NCI-H128 (cell line): Measurements from ENCODE around the gene PDE9A.

Experiments used
- DNase-seq: peaks from one replicate; lab custom pipeline; 2025; ENCODE audit not compliant: unreplicated experiment; lab: John Stamatoyannopoulos, UW

Gene PDE9A

DNA sequence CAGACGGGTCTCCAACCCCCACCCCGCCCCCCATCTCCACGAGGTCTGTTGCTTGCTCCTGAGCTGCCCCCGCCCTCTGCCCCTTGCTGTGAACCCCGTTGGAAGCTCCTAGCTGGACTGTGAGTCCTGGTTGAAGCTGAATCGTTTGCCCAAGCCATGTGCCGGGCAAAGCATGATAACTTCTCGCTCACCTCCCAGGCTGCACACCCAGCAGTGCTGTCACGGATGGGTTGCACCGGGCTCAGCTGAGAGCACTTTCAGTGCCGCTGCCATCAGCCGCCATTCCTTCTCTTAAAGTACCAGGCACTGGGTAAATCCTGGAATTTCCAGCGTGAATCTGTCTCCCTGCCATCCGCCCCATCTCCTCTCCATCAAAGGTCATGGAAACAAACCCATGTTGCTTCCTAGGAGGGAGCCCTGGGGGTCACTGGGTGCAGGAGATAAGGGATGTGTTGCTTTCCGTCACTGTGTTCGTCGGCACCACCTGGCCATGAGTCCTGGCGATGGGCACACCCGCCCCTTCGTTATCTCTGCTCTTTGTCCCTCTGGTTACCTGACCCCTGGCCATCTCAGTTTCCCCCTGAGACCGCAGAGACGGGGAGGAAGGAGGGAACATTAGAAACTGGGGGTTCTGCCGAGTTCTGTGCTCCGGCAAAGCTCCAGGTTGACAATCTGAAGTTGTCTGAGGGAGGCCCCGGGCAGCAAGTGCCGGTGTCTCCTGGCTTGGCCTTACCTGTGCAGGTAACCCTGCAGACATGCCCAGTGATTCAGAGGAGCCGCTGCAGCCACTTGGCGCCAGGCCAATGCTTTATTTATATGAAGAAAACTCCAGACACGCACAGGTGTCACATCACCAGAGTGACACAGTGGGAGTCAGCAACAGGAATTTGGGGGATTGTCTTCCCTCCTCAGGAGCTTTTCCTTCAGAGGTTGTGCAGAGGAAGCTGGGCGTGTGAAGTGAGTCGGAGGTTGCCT is 2.7 kb downstream of the PDE9A start:
- no peak for DNase-seq

DNA sequence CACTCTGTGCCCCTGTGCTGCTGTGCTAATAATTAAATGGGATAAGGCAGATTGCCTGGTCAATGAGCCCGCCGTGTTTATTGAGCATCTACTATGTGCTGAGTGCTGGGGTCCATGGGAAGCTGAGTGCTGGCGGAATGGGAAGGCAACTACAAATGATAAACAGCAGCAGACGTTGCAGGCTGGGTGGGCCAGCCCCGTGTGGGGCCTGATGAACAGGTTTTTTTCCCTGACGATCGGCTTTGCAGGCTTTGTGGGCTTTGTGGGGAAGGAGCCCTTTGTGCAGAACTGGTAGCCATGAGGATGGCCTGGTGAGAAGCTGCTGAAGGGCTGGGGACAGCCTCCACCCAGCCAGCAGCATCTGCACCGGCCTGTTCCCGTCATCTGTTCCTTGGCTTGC is 3.5 kb downstream of the PDE9A start:
- DNase-seq, result no peak

DNA sequence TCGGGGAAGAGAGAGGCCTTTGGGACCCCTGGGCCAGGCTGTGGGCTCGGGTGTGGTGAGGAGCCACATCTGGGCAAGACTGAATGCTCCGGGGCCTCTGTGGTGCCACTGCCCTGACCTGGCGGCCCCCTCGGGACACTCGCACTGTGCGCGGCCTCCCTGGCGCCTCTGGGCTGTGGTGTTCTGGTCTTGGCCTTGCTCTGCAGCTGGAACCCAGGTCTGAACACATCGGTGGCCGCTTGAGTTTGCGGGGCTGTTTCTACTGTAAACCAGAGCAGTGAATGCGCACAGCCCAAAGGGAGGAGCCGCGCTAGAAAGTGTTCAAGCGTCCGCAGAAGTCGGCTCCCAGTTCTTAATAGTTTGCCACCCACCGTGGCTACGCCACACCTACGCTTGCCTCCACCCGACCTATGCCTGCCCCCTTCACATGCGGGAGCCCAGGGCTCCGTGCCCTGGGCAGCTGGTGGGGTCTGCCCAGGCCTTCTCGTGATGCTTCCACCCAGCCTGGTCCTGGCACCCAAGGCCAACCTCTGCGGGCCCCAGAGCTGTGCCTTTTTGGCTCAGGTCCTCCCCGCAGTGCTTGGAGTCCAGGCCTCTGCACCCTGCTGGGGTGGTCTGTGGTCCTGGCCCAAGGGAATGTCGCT is 4.4 kb downstream of the PDE9A start:
- no peak for DNase-seq

DNA sequence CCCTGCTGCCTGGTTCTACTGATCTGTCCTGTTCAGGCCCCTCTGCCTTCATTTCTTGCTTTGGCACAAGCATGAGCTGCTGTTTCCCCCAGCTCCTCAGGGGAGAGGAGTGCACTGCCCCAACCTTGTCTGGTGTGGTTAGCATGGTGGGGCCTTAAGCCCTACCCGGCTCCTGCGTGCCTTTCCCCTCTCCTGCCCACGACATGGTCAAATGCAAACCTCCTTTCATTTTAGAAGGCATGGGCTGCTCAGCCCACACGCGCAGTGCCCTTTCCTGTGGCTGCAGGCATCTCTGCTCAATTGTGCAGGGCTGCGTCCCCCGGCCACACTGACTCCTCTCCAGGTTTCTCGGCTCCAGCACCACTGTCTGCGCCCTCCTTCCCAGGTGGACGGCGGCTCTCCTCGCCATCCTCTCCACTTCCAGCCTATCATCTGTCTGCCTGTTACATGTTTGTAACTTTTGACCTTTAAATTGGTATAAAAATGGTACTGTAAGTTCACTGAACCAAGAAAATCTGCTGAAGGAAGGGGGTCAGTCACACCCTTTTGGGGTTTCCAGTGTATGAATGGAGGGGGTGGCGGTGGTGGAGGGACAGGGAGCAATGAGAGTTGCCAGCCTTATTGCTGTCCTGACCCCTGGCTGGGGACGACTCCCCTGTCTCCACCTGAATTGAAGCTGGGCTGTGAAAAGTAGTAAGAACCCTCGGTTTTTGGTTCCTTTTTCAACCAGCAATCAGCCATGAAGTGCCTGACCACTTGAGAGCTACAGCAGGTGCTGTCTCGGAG is 5.1 kb downstream of the PDE9A start:
- DNase-seq, result no peak

DNA sequence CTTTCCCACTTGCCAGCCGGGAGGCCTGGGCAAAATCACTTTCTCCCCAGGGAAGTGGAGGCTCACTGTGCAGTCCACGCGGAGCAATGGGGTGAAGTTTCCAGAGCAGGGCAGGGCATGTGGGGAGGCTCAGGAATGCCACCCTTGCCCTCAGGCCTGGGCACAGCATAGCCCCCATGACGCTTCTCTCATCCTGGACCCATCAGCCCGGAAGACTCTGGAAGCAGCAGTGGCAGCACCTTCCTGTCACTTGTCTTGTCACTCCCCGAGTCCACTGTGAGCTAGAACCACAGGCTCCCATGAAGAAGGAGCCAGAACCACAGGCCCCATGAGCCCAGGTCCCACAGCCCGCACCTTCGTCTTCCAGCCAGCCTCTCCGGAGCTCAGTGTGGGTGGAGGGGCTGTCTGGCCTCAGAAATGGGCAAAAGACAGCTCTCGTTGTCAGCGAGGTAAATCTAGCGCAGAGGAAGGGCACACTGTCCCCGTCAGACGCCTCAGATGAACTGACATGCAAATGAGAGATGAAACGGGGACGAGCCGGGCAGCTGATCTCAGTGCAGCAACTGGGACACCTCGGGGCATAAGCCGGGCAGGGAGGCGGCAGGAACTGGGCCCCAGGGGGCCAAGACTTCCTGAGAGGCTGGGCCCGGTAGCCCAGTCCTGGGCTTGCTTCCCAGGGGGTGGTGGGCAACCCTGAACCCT is 6.1 kb downstream of the PDE9A start:
- no peak for DNase-seq

DNA sequence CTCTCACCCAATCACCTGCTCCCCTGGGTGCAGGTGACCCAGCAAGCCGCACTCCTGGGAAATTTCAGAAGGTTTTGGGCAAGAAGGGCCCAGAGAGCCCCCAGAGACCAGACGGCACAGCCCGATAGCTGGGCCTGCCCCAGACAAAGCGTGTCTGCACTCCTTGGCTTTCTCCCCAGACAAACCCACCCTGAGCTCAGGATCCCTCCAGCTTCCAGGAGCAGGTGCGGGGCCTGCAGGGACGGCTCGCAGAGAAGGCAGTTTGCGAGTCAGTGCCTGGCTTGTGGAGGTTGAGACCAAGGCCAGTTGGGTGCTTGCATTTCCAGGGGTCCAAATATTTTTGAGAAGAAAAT is 6.7 kb downstream of the PDE9A start:
- no peak for DNase-seq

DNA sequence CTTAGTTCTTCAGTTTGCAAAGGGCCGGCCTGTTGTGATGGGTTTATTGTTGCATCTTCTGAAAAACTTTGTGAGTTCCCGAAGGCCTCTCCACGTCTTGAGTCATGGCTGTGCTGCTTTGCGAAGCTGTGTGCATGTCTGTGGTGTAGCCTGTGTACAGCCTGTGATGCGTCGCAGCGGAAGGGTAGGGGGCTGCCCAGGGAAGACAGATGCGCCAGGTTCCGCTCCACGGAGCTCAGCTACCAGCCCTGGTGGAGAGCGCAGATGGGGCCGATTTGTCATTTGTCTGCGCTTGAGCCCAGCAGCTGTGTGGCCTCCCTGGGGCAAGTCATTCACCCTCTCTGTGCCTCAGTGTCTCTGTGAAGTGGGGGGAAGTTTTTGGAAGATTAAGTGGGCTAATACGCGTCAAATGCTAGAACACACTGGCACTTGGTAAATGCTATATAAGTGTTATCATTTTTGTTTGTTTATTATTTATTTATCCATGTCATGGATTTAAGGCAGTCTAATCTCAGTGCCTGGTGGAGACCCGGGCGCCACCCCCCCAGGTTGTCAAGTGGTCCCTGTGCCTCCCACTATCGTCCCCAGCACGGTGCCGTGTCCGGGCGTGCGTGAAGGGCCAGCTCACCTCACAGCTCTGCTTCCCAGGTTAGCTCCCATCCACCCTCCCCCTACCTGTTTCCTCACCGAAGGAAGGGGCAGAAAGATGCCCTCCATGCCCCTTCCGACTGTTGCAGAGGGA is 8.4 kb downstream of the PDE9A start:
- DNase-seq, result no peak

DNA sequence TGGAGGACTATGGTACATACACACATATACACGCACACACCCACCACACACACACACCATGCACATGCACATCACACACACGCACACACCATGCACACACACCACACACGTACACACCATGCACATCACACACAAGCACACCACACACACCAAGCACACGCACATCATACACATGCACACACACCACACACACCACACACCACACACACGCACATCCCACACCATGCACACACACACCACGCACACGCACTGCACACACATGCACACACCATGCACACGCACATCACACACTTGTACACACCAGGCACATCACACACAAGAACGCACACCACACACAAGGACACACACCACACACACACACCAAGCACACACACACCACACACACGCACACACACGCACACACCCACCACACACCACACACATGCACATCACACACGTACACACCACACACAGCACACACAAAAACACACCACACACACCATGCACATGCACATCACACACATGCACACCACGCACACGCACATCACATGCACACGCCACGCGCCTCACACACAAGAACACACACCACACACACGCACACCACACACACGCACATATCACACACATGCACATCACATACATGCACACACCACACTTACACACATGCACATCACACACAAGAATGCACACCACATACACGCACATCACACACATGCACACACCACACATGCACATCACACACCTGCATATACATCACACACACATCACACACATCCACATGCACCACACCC is 9.2 kb downstream of the PDE9A start:
- DNase-seq, result no peak

DNA sequence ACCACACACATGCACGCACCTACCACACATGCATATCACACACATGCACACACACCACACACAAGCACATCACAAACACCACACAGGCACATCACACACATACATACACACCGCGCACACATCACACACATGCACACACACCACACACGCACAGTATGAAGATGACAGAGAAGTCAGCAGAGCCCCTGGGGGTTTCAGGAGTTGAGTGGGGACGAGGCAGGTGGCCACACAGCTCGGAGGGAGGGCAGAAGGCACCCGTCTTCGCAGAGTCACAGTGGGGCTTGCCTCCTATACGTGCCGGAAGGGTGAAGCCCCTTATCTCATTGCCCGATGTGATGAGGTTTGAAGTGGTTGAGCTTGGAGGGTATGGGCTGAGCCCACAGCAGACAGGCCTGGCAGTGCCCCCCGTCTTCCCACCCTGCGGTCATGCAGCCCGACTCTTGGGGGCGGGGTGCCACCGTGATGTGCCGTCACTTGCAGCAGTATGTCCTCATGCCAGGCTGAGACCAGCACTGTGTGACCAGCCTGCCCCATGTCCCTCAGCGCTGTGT is 9.9 kb downstream of the PDE9A start:
- DNase-seq, result no peak

DNA sequence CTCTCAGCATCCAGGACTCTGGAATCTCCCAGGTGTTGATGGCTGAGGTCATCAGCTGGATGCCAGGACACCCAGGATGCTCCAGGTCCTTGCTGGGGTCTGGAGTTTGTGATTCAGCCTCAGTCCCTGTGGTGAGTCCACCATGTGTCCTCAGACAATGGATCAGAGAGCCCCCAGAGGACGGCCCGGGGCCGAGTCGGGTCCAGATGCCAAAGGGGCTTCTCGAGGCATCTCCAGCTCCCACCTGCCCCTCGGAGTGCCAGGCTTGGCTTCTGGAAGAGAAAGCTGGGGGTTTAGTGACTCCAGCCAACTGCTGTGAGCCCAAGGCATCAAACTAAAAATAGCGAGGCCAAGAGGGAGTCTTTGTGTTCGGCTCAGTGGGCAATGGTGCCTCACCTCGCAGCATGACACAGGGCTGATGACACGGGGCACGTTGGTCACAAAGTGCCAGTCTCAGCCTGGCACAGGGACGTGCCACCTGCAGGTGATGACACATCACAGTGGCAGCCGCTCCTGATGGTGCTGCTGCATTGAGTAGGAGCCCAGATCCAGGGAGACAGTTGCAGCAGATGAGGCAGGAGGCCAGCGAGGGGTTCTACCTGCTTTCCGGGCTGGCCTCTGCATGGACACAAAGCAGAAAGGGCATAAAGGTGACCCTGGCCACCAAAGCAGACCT is 10.6 kb downstream of the PDE9A start:
- no peak for DNase-seq

DNA sequence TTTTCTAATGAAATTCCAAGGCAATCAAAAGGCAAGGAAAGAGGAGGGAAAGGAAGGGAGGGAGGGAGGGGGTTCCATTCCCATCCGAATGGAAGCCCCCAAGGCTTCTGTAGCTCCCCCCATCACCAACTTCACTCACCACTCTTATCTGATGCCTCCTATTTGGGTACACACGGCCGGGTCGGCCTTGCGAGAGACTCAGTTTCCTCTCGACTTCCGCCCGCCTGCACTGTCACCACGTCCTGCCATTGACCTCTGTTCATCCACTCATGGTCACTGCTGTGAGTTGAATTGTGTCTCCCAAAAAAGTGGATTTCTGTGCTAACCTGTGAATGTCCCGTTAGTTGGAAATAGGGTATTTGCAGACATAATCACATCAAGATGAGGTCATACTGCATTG is 11.2 kb downstream of the PDE9A start:
- no peak for DNase-seq

DNA sequence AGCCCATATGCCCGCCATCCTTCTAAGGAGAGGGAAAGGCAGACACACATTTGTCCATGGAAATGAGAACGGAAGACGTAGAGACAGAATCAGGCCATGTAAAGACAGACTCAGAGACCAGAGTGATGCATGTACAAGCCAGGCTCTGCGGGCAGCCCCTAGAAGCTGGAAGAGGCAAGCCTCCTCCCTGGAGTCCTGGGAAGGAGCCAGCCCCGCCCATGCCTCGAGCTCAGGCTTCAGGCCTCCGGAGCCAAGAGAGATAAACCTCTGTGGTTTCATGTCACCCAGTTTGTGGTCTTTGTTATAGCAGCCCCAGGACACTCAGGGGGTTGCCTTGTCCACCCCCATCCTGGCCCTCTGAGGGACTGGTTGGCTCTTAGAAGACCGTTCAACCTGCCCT is 11.6 kb downstream of the PDE9A start:
- no peak for DNase-seq

DNA sequence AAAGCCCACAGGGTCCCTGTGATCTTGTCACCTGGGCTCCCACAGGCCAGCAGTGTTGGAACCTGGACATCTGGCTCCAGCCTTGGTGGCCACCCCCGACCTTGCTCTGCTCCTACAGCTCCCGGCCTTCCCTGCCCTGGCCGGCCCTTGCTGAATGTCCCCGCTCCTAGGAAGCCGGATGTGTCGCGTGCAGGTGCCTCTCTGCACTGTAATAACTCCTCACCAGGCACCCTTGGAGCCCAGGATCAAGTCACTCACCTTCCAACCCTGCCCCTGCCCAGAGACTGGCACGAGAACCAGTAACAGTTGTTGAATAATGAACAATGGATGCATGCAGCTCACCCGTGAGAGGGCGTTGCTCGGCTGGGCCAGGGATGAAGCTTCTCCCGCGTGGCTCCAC is 12.1 kb downstream of the PDE9A start:
- DNase-seq, result no peak

DNA sequence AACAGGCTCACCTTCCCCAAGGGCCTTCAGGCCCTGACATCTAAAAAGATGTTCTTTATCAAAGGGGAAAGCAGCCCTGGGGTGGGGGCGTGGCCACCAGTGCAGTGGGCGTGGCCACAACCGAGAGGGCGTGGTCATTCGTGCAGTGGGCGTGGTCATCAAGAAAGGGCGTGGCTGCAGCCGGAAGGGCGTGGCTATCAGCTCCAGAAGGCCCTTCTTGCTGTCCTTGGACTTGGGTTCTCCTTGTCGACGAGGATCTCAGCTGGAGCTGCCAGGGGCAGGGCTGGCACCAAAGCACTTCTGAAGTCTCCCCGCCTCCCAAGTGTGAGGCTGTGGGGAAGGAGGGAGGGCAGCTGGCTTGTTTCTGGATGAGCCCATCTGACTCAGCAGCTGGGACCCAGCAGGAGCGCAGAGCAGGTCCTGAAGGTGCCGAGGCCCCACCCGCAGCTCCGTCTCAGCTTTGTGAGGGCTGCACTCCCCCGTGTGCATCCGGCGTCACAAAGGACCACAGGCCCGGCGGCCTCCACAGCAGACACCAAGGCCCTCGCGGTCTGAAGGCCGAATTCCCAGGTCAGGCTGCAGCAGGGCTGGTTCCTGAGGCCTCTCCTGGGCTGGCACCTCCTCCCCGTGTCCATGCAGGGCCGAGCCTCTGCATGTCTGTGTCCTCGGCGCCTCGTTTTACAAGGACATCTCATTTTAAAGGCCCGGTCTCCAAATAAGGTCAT is 12.8 kb downstream of the PDE9A start:
- DNase-seq, result no peak

DNA sequence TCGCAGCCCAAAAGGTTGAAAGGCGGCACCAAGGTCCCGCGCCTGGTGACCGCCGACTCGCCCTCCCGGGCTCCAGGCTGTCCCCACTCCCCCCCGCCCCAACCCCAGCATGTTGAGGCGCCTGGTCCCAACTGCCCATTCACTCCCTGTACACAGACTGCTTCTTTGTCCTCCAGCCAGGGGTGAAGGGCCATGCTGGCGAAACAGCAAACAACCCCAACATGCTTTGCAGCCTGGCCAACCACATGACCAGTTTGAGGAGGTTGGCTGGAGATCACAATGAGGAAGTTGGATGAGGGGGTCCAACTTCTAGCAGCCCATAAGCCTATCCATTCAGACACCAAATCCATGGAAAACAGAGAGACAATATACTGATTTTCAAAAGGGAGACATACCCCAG is 13.5 kb downstream of the PDE9A start:
- no peak for DNase-seq

DNA sequence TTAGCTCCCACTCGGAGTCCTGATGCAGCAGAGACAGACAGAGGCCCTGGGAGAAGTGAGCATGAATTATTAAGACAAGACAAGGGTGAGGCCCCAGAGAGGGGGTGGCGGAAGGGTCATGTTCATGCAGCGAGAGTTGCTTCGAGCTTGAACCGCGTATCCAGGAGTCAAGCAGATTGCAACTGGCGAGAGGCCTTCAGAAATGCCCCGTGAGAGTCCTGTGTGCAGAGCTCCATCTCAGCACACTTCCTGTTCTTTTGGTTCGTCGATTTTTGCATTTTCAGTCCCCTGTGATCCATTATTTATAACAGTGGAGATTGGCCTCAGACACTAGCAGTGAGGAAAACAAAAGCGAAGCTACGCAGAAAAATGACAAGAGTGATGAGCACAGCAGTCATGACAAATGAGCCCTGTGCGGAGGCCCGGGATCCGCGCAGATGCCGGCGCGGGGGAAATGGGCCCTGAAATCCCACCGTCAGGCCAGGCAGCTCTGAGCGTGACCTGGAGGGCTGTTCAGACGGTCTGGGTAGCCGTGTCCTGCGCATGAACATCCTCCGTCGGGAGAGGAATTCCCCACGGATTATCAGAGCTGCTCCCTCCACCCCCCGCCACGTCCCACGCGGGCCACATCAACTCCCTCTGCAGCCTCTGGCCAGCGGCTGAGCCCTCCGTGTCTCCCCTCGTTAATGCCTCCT is 15.0 kb downstream of the PDE9A start:
- no peak for DNase-seq

DNA sequence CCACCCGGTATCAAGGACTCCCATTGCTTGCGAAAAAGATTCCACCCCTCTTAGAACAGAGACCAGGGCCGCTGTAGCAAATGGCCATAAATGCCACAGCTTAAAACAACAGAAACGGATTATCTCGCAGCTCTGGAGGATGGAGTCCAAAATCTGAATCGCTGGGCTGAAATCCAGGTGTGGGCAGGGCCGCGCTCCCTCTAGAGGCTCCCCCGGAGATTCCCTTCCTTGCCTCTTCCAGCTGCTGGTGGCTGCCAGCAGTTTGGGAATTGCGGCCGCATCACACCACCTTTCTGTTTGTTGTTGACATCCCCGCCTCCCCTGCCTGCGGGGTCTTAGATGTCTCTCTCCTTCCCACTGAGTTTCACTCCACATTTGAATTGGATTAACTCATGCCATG is 15.6 kb downstream of the PDE9A start:
- DNase-seq, result no peak
